GM19351 (cell line): Measurements from ENCODE around the gene CAV2.

Source experiments
- ATAC-seq: cut with Tn5 transposase; IDR thresholded peaks from one replicate; pipeline ENCODE4 v1.9.1; 2021; ENCODE audit warnings: mild to moderate bottlenecking, moderate library complexity; ENCODE audit not compliant: unreplicated experiment

Gene CAV2

DNA sequence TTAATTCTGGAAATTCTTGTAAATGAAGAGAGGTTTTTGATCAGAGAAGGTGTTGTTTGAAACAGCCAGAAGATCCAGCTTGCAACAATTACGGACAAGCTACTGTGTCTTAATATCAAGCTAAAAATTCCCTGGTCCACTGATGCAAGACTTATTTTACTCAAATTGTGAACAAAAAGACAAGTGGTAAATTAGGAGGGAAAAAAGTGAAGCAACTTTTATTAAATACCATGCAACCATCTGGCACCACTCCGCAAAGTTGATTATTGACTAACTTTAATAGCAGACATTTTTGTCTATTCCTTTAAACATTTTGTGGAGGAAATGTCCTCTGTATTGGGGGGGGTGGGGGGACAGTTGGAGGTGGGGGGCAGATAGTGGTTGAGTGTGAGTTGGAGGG is 5.1 kb upstream of the CAV2 start:
- ATAC-seq: no peak

DNA sequence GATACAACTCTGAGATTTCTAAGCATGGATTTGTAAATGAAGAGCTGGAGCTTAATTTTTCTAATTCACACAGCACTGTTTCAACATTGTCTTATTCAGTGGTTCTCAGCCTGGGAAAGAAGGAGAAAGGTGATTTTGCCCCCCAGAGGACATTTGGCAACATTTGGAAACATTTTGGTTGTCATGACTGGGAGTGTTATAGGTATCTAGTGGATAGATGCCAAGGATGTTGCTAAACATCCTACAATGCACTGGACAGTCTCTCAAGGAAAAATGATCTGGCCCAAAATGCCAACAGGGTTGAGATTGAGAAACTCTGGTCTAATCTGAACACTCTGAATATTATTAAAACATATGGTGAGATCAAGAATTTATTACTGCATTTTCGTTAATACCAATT is 3.8 kb upstream of the CAV2 start:
- no peak for ATAC-seq

DNA sequence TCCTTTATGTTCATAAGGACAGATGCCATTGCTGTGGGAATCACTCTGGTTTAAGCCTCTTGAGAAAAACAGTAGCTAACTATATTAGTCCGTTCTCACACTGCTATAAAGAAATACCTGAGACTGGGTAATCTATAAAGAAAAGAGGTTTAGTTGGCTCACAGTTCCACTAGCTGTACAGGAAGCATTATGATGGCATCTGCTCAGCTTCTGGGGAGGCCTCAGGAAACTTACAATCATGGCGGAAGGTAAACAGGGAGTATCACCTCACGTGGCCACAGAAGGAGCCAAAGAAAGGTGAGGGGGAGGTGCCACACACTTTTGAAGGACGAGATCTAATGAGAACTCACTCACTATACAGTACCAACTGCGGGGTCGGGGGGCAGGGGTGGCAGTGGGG is 2.9 kb upstream of the CAV2 start:
- no peak for ATAC-seq

DNA sequence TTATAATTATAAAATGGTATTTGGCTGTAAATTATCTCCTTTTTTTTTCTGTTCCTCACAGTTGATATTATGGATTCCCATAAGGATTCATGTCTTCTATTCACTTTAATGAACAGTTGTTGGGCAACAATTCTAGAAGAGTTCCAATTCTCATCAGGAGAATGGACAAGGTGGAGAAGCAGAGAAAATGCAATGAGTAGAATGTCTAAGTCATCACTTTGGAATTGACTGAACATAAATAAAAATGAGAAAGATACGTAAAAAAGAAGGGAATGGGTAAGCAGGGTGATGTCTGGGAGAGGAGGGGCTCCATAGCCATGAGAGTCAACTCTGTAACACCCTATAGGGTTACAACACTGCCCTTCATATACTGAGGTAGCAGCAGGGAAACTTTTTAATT is 1.8 kb upstream of the CAV2 start:
- ATAC-seq: no peak

DNA sequence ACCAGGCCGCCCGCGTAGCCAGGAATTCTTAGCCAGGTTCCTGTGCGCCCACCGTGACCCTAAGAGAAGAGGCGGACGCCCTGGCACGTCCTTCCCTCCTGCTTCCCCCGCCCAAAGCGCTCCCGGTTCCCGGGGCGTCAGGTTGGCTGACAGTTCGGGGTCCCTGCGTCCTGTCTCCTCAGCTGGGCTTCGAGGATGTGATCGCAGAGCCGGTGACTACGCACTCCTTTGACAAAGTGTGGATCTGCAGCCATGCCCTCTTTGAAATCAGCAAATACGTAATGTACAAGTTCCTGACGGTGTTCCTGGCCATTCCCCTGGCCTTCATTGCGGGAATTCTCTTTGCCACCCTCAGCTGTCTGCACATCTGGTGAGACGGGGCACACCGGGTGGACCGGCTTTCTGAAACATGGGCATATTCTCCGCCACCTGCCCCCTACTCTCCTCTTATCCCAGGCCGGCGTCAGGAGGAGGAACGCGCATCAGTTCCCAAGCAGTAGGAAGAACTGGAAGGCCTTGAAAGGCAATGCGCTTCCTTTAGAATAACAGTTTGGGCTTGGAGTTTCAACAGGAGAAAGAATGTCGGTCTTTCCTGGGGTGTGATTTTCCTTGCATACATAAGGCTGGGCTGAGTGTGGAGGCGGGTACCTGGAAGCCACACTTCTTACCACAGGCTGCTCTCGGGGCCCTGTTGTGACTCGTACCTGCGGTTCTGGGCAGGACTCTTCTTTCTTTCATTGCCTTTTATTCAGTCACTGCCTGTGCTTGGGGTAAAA is 728 bp downstream of the CAV2 start:
- peak; percentile 56 for ATAC-seq

DNA sequence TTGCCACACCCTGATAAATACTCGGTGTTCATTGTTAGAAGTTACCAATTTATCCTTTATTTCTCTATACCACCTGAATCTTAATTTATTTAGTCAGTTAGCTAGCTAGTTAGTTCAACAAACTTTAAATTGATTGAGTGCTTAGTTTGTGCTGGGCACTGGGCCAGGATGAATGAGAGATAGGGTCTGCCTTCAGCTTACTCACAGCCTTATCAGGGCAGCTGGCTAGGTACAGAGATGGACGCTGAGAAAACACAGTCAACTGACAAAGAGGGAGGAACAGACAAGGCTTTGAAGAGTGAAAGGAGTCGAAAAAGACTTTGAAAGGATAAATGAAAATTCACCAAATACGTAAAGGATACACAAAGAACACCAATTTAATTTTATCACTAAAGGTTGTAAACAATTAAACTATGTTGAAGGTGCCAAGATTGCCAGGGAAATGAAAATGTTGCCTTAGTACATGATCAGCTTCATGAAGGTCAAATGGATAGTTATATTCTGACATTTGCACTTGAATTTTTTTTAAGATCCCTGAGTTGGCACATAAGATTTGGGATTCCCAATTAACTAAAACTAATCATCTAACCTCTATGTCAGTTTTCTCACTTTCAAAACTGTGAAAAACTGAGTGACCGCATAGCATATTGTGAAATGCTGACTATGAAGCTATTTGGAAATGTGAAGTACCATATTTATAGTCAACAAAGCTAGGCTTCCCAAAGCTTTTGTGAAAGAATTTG is 2.1 kb downstream of the CAV2 start:
- ATAC-seq: no peak

DNA sequence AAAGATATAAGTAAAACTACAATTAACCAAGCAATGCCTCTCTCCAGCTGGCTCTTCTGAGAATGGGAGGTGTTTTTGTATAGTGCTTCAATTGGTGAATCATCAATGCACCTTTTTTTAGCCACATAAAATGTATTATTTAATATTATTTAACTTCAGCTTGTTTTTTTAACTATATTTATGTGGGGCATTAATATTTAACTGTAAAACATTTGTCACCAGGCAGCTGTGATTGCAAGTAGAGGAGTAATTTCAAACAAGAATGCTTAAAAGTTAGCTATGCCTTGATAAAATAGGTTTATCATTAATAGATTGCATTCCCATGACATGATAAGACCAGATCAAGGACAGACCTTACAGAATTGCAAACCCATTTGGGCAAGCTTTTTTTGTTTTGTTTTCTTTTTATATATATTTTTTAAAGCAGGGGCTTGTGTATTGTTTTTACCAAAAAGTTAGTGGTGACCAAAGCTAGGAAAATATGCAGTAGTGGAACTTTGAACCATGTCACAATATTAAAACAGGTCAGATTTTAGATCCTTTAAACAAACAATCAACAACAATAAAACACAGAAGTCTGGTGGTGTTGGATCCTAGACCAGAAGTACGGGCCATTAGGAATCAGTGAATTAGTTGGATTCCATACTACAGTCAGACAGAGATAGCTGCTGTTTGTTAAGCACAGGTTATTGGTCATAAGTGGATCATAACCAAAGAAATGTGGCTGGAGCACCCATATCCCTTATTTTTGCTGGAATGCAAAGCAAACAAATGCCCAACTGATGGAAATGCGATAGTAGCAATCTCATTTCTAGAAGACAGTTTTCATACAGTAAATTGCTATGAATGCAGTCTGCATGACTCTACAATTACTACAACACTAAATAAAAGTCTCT is 2.9 kb downstream of the CAV2 start:
- ATAC-seq: no peak

DNA sequence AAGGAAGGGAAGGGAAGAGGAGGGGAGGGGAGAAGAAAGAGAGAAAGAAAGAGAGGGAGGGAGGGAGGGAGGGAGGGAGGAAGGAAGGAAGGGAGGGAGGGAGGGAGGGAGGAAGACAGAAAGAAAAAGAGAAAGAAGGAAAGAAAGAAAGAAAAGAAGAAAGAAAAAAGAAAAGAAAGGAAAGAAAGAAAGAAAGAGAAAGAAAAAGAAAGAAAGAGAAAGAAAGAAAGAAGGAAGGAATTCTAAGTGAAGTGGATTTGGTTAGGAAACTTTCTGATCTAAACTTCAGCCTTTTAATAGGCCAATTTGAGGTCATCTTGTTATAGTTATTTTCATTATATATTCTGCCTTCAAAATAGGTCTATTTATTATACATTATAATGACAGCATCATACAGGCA is 4.3 kb downstream of the CAV2 start:
- no peak for ATAC-seq

DNA sequence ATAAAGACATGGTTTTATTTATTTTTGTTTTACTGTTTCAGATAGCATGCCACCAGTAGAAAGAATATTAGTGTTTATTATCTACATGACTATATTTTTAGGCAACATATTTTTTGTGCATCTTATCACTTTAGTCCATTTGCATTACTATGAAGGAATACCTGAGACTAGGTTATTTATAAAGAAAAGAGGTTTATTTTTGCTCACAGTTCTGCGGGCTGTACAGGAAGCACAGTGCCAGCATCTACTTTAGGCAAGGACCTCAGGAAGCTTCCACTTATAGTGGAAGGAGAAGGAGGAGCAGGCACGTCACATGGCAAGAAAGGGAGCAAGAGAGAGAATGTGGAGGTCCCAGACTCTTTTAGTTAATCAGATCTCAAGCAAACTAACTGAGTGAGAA is 5.7 kb downstream of the CAV2 start:
- no peak for ATAC-seq

DNA sequence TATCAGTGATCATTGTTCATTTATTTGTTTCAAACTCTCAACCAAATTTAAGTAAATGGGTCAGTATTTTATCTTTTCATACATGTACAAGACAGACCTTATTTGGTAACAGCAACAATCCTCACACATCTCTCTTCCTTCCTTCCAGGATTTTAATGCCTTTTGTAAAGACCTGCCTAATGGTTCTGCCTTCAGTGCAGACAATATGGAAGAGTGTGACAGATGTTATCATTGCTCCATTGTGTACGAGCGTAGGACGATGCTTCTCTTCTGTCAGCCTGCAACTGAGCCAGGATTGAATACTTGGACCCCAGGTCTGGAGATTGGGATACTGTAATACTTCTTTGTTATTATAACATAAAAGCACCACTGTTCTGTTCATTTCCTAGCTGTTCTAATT is 6.3 kb downstream of the CAV2 start:
- ATAC-seq: no peak

DNA sequence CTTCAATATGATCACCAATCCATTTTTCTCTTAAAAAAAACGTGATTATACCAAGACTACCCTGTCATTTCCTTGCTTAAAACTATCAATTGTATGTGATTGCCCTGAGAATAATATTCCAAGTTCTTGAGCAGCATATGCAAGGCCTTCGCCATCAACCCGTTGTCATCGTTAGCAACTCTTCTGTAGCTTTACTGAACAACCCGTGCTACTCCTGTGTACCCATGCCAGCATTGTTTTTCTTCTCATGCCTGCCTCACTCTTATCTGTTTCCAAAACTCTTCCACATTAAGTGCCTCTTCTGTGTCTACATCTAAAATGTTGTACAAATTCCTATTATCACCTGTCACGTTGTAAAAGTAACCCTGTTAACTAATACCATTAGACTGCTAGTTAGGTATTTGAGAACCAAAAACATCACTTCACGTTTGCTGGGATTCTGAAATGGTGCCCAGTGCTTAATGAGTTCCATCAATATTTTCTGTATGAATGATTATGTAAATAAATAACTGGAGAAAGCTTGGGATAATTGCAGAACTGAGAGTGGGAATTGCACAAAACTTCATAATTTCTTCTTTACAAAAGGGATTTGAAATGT is 10.5 kb downstream of the CAV2 start:
- no peak for ATAC-seq

DNA sequence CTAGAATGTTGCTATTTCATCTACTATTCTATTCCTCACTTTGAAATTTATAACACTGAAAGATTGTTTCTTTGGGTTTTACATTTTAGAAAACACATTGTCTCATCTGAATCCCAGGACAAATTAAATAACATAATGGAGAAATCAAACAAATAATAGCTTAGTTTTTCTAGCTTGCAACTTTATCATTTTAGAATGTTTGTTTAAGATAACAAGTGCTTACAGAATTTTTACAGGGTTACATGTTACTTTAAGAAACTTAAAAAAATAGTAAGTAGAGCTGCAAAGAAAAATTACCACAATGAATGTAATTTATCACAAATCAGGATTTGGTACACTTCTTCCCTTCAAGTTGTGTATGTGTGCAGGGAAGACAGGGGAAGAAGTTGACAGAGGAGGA is 11.3 kb downstream of the CAV2 start:
- no peak for ATAC-seq

DNA sequence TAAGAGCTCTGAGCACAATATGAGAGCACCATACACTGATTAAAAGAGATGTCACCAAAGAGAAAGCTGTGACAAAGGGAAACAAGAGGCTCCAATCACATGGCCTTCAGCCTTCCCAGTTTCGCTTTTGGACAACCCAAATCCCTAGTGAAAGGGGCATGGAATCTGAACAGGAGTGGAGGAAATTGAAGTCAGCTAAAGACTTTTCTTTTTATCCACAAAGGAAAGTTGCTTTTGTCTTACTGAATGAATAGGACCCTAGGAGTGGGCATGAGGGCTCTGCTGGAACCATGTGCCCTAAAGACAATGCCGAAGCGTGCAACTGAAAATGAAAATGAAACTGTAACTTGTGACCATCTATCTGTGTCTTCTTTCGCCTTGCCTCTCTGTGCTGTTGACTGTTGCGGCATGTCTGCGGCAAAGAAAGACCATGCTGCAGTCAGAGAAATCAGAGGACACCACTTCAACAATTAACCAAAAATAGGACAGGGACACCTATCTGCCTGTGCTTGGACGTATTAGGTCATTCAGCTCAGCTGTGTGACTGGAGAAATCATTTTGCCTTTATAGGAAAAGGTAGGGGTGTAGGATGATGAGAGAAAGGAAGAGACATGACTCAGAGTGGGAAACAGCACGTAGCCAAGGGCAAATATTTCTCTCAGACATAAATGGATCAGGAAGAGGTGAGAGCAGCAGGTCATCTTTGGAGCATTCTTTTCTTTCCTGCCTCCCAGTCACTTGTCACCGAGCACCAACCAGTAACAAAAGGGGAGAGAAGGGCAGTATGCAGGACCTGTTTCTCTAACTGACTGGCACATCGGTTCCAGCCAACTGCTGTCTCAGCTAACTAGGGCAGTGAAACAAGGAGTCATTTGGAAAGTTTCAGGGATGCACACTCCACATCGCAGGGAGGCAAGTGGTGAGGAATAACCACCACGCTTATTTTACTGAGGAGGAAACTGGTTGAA is 12.3 kb downstream of the CAV2 start:
- ATAC-seq: peak; percentile 99

DNA sequence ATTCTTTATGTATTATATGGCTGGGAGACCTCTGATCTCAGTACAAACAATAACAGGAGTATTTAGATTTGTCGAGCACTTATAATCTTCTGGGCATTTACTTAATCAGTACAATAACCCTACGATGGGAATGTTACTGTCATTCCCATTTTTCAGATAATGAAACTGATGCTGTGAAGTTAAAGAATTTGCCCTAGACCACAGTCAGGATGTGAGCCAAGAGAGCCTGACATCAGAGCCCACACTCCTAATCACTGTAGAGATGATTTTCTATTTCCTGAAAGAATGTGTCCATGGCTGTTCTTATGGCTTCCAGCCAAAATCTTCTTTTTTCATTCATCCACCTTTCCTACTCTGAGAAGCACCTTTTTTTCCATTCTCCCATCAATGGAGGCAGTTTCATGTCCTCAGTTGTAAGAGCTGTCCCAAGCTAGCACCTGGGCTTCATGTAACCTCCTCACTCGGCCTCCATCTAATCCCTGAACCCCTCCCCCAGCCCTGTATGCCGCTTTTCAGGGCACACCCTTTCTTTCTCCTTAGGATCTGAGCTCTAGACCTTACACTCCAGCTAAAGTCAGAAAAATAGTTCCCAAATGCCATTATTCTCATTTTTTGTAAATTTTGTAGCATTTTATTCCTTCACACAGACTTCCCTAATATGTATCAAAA is 13.1 kb downstream of the CAV2 start:
- ATAC-seq: no peak

DNA sequence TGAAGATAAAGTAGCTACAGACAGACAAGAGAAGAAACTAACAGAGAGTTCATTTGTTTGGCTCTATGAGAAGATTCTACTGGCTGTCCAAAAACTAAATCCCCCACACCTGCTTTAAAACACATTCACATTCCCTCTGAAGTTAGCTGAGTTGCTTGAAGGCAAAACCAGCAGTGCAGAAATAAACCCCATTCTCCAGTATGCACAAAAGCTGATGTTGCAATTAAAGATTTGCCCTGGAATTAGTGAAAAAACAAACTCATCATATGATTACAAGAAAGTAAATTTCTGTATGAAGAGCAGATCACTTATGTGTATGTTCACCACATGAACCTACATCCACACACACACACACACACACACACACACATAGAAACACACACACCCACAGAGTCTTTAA is 16.0 kb downstream of the CAV2 start:
- no peak for ATAC-seq

DNA sequence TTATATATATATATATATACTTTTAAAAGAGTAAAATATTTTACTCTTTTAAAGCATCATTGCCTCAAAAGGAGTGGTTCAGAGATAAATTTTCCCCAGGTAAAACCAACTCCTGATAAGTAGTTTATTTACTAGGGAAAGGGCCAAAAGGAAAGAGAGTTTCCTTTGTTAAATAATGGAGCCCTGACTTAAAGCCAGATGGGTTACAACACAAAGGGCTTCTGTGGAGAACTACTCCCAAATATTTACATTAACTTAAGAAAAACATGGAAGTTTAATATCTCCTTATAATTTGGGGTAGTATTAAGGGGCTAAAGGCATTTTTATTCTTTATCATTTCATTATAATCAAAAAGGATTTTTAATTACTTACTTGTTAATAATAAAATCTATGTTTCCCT is 16.8 kb downstream of the CAV2 start:
- no peak for ATAC-seq

DNA sequence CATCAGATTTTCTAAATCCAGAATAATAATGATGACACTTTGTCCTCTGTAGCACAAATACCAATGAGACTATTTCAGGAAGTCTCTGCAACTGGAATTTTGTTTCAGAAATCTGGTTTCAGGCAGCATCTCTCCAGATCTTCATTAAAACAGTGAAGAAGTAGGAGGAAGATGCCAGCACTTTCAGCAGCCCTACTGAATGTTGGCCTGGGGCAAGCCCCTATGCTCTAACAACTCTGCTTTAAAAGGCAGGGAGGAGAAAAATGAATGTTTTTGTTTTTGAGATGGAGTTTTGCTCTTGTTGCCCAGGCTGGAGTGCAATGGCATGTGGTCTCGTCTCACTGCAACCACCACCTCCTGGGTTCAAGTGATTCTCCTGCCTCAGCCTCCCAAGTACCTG is 18.1 kb downstream of the CAV2 start:
- no peak for ATAC-seq

DNA sequence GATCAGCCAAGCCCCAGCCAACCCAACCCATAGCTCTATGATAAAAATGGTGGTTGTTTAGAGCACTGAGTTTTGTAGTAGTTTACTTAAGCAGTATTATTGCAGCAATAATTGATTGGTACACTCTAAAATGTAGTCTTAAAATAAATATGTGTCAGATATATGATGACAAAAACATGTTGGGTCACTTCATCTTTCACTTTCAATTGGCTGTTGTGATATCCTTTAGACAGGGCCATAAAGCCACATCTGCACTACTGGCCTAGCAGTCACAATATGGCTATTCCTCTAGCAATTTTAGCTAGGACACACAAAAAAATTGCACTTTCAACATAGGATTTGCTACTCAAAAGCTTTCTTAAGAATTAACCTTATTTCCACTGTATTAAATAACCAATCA is 19.4 kb downstream of the CAV2 start:
- ATAC-seq: peak; percentile 58

DNA sequence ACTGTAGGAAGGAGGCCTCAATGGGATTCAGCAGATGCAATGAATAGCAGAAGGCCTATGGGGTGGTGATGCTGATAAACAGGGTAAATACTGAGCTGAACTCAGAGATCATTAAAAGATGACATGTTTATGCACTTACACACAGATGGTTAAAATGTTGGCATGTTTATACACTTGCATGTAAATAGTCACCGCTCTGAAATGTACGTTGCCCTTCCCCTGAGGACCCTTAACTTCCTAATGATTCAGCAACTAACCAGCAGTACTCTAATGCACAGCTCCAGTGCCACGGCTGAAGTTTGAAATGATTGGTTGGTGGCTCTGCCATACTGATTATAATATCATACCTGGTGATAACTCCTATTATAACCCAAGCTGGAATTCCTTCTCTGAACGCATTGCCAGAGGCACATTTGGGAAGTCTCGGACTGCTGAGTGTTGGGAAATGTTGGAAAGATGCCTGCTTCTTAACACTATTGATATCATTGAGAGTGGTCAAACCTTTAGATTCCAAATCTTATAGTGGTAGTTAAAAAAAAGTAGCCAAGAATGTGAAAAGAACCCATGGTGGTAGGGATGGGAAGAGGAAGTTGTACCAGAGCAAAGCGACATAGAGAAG is 21.6 kb downstream of the CAV2 start:
- no peak for ATAC-seq
